ENCODE data around the gene ATP6V1G2.

DNA sequence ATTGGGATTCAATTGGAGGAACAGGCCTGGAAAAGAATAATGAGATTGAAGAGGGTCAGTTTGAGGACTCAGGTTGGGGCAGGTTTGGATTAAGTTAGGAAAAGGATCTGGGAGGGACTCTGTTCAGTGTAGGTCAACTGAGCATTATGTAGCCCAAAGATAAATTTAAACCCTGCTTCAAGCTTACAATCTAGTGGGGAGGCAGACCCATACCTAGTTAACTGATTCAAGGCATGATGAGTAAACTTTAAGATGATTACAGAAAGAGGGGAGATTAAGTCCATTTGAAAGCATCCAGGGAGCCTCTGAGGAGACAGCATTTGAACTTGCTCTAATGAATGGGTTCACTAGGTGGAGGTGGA, 14.3 kb upstream of the ATP6V1G2 start:
- TF ChIP-seq, protein P1, sequence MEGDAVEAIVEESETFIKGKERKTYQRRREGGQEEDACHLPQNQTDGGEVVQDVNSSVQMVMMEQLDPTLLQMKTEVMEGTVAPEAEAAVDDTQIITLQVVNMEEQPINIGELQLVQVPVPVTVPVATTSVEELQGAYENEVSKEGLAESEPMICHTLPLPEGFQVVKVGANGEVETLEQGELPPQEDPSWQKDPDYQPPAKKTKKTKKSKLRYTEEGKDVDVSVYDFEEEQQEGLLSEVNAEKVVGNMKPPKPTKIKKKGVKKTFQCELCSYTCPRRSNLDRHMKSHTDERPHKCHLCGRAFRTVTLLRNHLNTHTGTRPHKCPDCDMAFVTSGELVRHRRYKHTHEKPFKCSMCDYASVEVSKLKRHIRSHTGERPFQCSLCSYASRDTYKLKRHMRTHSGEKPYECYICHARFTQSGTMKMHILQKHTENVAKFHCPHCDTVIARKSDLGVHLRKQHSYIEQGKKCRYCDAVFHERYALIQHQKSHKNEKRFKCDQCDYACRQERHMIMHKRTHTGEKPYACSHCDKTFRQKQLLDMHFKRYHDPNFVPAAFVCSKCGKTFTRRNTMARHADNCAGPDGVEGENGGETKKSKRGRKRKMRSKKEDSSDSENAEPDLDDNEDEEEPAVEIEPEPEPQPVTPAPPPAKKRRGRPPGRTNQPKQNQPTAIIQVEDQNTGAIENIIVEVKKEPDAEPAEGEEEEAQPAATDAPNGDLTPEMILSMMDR (IDR thresholded peaks at IDR 0.05; ENCODE audit: insufficient read depth, low read length), result no peak
- TF ChIP-seq POLR2AphosphoS5 (IDR thresholded peaks at IDR 0.05; ENCODE audit: low read depth) (no peak), GABPA (IDR thresholded peaks at IDR 0.05; ENCODE audit: low read depth) (no peak)
